Cerebellar nuclear complex (tissue), 1 donor: ENCODE data around the gene KIF5B.
"Not testable (repeated sequence)": the region's sequence is repeated elsewhere in the genome, so short reads cannot be mapped to it uniquely, and the experiment has no call there.

Experiments used
- DNase-seq, 2 experiments: peaks; one replicate each; lab custom pipeline; 2025; lab: John Stamatoyannopoulos, UW

The KIF5B gene

GRCh38 chr10:32007026-32007425 lies 49.2 kb downstream of the KIF5B start:
- DNase-seq = no peak

- no peak for DNase-seq
These were observed 51.2 kb downstream of the KIF5B start for GRCh38 chr10:32005050-32005449.

GRCh38 chr10:32004161-32004591 lies 52.0 kb downstream of the KIF5B start:
- DNase-seq = no peak

GRCh38 chr10:32002531-32002930 lies 53.7 kb downstream of the KIF5B start:
- DNase-seq = no peak

GRCh38 chr10:32000937-32001336 lies 55.3 kb downstream of the KIF5B start:
- no peak for DNase-seq

- DNase-seq = no peak
These were observed 56.4 kb downstream of the KIF5B start for GRCh38 chr10:31999836-32000235.

GRCh38 chr10:31999070-31999660 lies 57.1 kb downstream of the KIF5B start:
- DNase-seq = no peak

GRCh38 chr10:31994926-31995325 lies 61.3 kb downstream of the KIF5B start:
- no peak for DNase-seq

GRCh38 chr10:31990937-31991336 lies 65.3 kb downstream of the KIF5B start:
- DNase-seq = no peak

- not testable (repeated sequence) for DNase-seq
These were observed 68.4 kb downstream of the KIF5B start for GRCh38 chr10:31987786-31988185.

GRCh38 chr10:31982111-31982510 lies 74.1 kb downstream of the KIF5B start:
- no peak for DNase-seq

- no peak for DNase-seq
These were observed 75.8 kb downstream of the KIF5B start for GRCh38 chr10:31980471-31980870.

- DNase-seq = not testable (repeated sequence)
These were observed 77.2 kb downstream of the KIF5B start for GRCh38 chr10:31979071-31979470.

- DNase-seq = no peak
These were observed 78.1 kb downstream of the KIF5B start for GRCh38 chr10:31978156-31978483.

- no peak for DNase-seq
These were observed 78.6 kb downstream of the KIF5B start for GRCh38 chr10:31977440-31978155.

- no peak for DNase-seq
These were observed 81.0 kb downstream of the KIF5B start for GRCh38 chr10:31975157-31975765.

- DNase-seq = no peak
These were observed 81.6 kb downstream of the KIF5B start for GRCh38 chr10:31974434-31975124.

GRCh38 chr10:31972519-31973041 lies 83.6 kb downstream of the KIF5B start:
- no peak for DNase-seq

- not testable (repeated sequence) for DNase-seq
These were observed 86.4 kb downstream of the KIF5B start for GRCh38 chr10:31969847-31970246.

- DNase-seq = no peak
These were observed 92.6 kb downstream of the KIF5B start for GRCh38 chr10:31963589-31963980.

GRCh38 chr10:31962826-31963588 lies 93.2 kb downstream of the KIF5B start:
- no peak for DNase-seq
